Stimulated activated CD4-positive, alpha-beta T cell treated with anti-CD3 and anti-CD28 coated beads, Interleukin-12 subunit alpha, Interleukin-12 subunit beta, amount 100 ng/mL, for 24 hours (primary cell): ENCODE data around the gene EVA1B.

Source experiments
- DNase-seq, 2 experiments: peaks; one replicate each; pipeline ENCODE4 v3.0.0-alpha.2; 2020; ENCODE audit warnings: low read depth in 2 of 2

EVA1B gene

GRCh38 chr1:36279789-36280296 lies 43.6 kb downstream of the EVA1B start:
- DNase-seq = no peak

DNA sequence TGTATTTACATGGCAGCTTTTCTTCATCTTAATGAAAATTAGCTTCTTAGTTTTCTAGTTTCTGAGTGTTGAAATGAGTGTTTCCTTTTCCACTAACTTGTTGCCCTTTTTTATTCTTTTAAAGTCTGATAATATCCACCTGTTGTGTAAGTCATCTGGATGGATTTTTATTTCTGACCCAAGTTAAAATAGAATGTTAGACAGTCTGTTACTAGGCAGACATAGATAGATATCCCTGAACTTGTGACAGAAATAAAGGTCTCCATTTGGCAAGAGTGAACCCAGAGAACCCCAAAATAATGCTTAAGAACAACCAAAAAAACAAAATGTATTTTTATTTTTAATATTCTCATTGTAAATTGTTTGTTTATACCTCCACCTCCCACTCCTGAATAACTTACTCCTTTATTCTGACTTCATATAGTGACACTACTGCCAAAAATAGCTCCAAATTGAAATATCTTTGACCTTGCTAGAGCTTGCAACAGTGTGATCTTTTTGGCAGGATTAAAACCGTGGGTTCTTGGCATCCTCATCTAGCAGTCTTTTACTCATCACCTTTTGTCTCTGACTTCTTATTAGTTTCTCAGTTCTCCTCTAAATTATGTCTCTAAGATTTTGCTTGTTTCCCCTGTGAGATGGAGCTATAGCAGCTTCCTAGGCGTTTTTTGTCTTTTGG lies 44.2 kb downstream of the EVA1B start:
- no peak for DNase-seq

- no peak for DNase-seq
These were observed 46.8 kb downstream of the EVA1B start for GRCh38 chr1:36276688-36277087.

DNA sequence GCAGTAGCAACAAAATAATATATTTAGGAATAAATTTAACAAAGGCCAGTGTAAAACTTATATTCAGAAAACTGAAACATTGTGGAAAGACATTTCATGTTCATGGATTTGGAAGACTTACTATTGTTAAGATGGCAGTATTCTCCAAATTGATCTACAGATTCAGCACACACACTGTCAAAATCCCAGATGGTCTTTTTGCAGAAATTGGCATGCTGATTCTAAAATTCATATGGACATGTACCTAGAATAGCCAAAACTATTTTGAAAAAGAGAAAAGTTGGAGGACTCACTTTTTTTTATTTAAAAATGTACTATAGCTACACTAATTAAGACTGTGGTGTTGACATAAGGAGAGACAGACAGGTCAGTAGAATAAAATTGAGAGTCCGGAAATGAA lies 49.2 kb downstream of the EVA1B start:
- DNase-seq = no peak

GRCh38 chr1:36273024-36273423 lies 50.4 kb downstream of the EVA1B start:
- DNase-seq = no peak
